Fibroblast of mammary gland (primary cell): ENCODE data around the gene TLR6.

ENCODE experiments used
- DNase-seq: peaks from one replicate; pipeline ENCODE4 v3.0.0-alpha.2; 2010; ENCODE audit warnings: low read depth
- H3K4me3 ChIP-seq: 2 replicates; pipeline ENCODE4 v1.5.1; 2011; ENCODE audit warnings: low read depth, mild to moderate bottlenecking, low read length, moderate library complexity; ENCODE audit not compliant: control insufficient read depth
- TF ChIP-seq, protein P1 (sequence below): conservative IDR thresholded peaks from 2 replicates; pipeline ENCODE4 v1.5.1; 2011; ENCODE audit warnings: low read depth, low read length, inconsistent platforms; ENCODE audit not compliant: control insufficient read depth, insufficient read depth

Gene TLR6

GRCh38 chr4:38837849-38838248, 18.8 kb downstream of the TLR6 start:
- TF ChIP-seq, protein P1, sequence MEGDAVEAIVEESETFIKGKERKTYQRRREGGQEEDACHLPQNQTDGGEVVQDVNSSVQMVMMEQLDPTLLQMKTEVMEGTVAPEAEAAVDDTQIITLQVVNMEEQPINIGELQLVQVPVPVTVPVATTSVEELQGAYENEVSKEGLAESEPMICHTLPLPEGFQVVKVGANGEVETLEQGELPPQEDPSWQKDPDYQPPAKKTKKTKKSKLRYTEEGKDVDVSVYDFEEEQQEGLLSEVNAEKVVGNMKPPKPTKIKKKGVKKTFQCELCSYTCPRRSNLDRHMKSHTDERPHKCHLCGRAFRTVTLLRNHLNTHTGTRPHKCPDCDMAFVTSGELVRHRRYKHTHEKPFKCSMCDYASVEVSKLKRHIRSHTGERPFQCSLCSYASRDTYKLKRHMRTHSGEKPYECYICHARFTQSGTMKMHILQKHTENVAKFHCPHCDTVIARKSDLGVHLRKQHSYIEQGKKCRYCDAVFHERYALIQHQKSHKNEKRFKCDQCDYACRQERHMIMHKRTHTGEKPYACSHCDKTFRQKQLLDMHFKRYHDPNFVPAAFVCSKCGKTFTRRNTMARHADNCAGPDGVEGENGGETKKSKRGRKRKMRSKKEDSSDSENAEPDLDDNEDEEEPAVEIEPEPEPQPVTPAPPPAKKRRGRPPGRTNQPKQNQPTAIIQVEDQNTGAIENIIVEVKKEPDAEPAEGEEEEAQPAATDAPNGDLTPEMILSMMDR = no peak
- no peak overlapping the region for H3K4me3 ChIP-seq
- DNase-seq = peak; percentile 56

GRCh38 chr4:38837334-38837733, 19.3 kb downstream of the TLR6 start:
- no peak overlapping the region for H3K4me3 ChIP-seq
- TF ChIP-seq, protein P1 = no peak
- DNase-seq = no peak

DNA sequence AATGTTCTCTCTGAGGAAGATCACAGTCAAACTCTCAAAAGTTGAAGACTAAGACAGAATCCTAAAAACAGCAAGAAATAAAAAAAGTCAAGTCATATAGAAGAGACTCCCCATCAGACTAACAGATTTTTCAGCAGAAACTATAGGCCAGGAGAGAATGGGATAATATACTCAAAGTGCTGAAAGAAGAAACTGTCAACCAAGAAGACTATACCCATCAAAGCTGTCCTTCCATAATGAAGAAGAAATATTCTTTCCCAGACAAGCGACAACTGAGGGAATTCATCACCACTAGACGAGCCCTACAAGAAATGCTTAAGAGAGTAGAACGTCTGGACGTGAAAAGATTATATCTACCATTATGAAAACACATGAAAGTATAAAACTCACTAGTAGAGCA, 22.0 kb downstream of the TLR6 start:
- no peak for DNase-seq
- TF ChIP-seq, protein P1 = no peak
- H3K4me3 ChIP-seq = no peak overlapping the region

GRCh38 chr4:38832624-38833528, 23.7 kb downstream of the TLR6 start:
- DNase-seq = no peak
- TF ChIP-seq, protein P1 = peak; percentile 30
- H3K4me3 ChIP-seq = no peak overlapping the region

DNA sequence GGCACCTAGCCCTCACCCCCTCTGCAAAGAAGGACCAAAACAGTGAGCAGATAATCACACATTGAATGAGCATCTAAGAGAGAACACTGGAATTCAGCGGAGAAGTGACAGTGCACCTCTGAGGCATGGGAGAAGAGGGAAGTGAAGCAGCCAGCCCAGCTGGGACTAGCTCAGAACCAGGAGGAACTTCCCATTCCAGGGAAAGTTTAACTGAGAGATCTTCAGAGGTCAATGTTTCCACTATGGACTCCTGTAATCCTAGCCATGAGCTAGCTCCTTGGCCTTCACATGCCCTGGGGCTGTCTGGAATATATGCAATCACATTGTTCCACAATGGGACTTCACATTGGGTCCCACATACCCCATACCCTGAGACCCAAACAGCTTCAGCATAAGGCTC, 24.4 kb downstream of the TLR6 start:
- TF ChIP-seq, protein P1 = no peak

DNA sequence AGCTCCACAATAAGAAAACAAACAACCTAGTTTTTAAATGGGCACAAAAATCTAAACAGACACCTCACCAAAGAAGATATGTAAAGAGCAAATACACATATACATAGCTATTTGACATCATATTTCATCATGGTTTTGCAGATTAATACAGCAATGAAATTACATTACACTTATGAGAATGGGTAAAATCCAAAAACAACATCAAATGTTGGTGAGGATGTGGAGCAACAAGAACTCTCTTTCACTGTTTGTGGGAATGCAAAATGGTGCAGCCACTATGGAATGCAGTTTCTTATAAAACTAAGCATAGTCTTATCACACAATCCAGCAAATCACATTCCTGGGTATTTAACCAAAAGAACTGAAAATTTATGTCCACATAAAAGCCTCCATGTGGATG, 25.0 kb downstream of the TLR6 start:
- TF ChIP-seq, protein P1 = no peak
- no peak for DNase-seq
- H3K4me3 ChIP-seq = no peak overlapping the region

More for the DNA sequence above, 24.4 kb downstream of the TLR6 start:
- no peak overlapping the region for H3K4me3 ChIP-seq
- no peak for DNase-seq
